Dedifferentiated amniotic fluid mesenchymal stem cell (primary cell): ENCODE measurements around the gene AKNA.

Experiments
- DNase-seq: peaks from one replicate; pipeline ENCODE4 v3.0.0-alpha.2; 2016; ENCODE audit errors: extremely low spot score

Gene AKNA

DNA sequence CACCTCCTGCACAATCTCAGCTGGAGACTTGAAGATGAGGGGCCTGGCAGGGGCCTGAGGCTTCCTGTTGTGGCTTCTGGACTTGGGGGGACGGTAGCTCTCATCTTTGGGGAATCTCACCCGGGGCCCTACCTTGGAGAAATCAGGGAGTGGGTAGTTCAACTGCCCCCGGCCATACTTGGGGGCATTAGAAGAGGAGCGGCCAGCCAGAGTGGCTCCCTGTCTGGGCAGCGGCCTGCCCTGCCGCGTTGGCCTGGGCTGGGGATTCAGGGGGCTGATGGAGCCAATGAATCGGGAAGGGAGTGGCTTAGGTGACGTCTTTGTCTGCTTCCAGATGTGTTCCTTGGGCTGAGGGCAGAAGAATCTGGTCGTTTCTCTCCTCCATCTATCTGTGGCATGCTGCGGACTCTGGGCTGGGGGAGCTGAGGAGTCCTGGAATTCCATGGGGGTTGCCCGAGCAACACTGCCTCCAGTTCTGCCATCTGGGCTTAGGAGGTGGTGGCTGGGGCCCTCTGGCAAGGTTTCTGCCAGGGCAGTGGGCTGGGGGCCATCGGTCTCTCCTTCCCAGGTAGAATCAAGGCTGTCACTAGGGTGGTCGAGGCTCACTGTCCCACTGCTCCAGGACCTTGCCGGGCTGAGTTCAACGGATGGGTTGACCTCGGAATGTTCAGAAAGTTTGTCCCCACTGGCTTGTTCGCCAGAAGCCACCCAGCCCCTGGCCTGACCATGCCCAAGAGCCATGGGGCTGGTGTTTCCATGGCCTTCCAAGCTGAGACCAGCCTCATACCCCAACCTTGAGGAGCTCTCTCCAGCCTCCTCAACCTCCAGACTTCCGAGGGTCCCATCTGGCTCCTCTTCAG is 11.0 kb downstream of the AKNA start:
- DNase-seq, result no peak

DNA sequence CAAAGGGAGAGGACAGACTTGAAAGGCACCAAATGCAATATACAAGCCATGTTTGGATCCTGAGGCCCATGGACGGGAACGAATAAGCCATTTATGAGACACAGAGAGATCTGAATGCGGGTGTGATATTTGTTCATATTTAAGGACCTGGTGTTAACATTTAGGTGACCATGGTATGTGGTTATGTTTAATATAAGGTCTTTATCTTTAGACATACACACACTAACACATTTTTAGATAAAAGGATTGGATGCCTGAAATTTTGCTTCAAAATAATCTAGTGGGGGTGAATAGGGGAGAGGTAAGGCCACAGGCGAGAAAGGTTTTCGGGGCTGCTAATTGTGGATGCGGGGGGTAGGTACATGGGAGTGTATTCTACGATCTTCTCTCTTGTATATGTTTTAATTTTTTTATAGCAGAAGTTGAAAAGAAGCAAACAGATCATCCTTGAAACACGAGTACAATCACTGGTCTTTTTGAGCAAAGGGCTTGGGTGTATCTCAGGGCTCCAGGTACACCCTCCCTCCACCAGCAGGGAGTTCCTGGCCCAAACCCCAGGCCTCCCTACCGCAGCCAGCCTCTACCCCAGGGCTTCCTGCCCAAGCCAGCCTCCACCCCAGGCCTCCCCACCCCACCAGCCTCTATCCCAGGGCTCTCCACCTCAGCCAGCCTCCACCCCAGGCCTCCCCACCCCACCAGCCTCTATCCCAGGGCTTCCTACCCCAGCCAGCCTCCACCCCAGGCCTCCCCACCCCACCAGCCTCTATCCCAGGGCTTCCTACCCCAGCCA is 12.2 kb downstream of the AKNA start:
- DNase-seq, result no peak

DNA sequence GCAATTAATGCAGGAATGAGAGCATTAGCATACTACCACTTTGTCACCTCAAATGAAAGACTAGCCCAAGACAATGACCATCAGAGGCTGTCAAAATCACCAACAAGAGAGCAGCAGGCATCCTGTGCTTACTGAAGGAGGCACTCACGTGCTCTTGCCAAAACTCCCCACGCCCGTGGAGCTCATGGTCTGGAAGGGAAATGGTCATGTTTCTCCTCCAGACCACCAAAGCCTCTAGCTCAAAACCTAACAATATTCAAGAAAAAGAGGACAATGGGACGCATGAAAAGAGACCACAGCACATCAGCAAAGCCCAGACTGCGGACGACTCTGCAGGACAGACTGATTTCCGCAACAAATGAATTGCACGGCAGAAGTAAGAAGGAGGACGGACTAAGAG is 12.8 kb downstream of the AKNA start:
- DNase-seq, result no peak

DNA sequence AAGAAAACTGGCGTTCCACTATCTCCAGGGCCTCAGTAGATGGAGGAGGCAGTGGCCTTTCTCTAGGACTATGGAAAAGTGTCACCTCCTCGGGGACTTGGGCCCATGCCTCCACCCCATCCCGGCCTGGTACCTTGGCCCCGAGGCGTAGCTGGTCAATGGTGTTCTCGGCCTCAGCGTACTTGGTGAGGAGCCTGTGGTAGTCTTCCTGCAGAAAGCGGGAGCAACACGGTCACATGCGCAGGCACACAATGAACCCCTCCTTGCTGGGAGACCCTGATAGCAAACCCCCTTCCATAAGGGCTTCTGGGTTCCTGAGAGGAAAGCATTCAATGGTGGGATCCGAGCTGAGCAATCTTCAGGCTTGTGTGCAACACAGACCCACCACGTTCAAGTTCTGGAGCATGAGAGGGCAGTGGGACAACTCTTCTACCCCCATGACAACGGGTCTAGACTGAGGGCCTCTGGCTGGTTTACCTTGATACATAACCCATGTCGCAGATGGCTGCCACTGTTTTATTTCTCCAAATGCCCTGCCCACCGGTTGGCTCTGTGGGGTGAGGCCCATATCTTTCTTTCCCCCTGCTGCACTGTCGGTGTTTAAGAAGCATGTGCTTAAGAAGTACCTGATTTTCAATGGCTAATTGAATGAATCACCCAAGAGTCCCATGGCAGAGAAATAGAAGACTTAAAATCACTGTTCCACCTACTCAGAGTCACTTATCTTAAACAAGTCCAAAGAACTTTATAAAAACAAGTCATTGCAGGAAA is 13.6 kb downstream of the AKNA start:
- DNase-seq, result no peak

DNA sequence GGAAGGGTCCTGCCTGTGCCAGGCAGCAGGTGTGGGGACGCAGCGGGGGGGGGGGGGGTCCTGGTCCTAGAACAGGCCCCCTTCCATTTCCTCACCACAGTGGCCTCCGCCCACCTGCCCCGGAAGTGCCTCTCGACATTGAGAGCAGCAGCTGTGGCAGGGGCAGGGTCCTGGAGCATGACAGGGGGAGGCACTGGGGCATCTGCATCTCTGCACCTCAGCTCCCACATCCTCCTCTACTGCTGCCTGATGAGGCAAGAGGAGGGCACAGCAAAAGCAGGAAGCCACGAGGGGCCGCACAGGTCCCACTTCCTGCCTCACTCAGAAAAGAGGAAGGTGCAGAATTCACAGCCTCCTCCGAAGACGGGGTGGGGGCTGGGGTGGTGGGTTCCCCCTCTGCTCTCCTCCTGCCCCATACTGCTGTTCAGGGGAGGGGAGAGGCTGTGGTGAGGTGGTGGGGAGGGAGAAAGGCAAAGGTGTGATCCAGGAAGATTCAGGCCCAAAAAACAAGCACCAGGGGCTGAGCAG is 14.8 kb downstream of the AKNA start:
- DNase-seq, result no peak

DNA sequence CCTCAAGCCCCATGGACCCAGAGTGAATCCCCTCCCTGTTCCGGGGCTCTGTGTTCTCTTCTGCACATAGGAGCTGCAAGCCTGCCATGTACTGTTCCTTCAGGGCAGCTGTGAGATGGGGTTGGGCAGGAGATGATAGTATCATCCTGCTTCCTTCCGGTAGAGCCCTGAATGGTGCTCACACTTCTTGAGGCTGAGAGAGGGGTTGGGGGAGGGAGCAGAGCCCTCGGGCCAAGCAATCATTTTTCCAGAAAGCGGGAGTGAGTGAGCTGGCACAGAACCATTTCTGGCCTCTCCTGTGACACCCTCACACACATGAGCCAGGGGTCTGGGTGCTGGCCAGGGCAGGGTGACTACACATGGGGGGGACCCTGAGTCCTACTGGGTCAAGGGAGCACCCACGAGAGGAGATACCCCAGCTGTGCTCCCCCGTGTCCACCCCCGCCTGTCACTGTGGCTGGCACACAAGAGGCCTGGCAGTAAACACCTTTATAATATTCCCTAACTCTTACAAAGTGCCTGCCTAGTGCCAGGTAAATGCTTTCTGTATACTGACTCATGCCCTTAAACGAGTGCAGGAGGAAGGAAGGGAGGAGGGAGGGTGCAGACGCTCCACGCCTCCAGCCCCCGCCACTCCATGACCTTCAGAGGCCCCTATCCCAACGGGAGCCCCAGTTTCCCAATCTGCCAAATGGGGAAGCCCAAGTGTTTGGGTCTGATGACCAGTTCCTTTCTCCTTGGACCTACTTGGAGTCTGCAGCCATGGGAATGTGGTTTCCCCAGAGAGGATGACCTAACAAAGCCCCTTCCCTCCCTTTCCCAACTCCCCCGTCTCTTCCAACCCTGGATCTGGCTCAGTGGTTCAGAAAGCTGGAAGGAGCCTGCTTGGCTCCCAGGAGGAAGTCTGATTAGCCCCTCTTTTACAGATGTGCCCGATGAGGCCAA is 15.5 kb downstream of the AKNA start:
- no peak for DNase-seq

DNA sequence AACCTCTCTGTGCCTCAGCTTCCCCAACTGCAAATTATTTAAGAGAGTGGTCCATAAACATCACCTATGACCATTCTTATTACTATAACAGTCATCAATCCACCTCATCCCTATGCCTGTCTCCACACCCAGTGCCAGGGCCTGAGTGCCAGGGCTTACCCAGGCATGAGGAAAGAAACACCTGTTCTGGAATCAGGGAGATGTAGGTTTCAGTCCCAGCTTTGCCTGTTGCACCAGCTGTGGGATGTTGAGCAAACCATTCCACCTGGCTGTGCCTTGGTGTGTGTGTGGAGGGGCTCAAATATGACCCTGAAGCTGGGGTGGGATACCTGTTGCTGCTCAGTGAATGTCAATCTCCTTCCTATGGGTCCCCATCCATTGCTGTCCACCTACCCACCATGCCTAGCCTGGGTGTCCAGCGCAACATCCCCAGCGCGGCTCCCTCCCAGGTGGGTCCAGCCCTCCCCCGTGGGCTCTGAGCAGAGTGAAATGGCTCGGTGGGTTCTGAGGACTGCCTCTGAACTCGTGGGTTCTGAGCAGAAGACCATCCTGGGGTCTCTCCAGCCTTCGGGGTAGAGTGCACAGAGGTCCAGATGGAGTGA is 16.3 kb downstream of the AKNA start:
- DNase-seq, result no peak

DNA sequence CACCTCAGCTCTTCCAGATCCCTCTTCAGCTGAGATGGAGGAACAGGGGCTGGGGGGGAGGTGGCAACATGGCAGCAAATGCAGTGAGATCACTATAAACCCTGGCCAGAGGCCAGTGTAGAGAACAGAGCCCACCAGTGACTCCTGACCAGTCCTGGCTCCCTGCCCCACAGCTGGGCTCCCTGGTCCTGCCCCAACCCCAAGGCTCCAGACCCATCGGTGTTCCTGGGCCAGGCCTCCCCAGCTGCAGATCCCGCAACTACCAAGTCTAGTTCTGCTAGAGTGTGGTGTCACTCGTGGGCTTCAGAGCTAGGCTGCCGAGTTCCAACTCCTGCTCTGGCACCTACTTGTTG is 16.8 kb downstream of the AKNA start:
- DNase-seq, result no peak

DNA sequence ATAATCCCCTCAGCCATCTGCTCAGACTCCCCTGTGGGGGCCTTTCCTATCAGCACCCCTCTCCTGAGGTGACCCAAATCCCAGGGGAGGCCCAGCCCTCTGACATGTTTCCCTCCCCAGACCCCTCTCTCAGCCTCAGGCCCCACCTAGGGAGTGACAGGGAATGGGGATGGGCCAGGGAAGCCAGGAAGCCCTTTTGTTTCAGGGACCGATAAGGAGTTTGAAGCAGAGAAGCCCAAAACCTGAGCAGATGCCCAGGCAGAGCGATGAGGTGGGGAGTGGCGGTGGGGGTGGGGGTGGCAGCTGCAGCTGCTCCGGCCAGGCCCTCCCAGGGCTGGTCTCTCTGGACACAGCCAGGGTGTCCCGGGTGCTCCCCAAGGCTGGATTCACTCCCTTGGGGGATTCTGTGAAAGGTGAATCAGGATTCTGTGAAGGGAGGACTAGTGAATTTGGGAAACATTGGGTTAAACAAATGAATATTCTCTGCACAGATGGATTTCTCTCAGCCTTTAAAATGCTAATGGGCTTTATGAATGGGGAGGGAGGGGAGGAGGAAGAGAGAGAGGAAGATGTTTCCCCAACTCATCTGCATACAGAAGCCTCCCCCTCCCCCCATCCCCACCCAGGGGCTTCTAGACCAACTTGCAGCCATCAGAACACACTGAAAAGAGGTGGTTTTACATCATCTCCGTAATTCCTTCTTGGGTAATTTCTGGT is 17.4 kb downstream of the AKNA start:
- no peak for DNase-seq

DNA sequence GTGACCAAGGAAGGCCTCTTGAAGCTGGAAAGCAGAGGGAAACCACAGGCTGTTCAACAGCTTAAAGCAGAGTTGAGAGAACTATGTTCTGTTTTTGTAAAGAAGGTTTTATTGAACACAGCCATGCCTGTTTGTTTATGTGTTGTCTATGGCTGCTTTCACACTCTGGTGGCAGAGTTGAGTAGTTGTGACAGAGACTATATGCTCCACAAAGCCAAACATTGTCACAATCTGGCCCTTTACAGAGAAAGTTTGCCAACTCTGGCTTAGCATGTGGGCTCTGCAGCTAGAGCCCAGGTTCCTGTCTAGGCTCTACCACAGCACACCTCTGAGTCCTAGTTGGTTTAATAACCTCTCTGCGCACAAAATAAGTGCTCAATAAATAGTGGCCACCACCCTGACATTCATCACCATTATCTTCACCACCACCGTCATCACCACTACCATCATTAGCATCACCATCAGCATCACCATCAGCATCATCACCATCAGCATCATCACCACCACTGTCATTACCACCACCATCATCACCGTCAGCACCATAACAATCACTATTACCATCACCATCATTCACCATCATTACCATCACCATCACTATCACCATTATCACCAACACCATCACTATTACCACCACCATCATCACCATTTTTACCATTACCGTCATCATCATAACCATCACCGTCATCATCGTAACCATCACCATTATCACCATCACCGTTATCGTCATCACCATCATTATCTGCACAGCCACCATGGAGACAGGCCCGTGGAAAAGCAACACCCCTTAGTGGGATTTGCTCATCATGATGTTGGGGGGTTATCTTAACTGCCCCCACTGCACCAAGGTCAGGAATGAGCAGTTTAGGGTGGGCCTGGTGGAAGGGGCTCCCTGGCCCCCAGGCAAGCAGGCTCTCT is 18.3 kb downstream of the AKNA start:
- DNase-seq, result no peak

DNA sequence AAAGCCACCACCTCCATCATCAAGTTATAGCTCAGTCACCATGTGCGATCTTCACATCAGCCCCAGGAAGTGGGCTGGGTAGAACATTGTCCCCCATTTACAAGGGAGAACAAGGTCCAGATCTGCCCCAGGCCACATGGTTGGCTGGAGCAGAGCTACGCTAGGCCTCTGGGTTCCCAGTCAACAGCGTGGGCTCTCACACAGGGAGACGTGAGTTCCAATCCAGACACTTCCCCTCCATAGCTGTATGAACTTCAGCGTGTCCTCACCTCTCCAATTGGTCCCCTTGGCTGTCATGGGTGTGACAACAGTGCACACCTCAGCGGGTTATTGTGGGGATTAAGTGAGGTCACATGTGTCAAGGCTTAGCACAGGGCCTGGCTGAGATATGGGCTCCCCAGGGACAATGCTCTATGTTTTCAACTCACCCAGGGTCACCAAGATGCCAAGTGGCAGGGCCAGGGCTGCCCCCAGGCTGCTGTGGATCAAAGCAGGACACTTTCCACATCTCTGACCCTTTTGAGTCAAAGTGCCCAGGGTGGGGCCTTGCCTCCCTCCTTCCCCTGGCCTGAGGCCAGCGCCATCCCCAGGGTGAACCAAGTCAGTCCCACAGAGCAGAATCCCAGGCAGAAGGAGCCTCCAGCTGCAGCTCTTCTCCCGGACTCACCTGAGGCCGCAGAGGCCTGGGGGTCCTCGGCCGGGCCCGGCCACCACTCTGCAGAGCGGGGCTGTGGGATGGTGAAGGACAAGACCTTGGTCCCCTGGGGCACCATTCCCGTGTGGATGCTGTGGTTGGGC is 19.8 kb downstream of the AKNA start:
- no peak for DNase-seq

DNA sequence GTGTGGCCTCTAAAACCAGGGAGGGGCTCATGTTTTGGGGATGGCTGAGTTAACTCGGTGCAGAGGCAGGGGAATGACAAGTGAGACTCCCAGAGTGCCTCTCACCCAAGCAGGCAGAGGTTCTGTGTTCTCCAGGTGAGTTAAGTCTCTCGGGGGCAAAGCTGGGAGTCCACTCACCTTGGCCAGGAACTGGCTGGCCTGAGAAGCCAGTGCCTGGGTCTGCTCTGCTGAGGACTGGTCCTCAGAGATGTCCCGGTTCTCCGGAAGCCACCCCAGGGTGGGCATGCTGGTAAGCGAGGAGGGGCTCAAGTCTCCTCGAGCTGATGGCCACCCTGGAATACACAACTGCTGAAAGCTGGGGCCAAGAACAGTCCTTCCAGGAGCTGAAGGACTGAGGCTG is 20.4 kb downstream of the AKNA start:
- DNase-seq, result no peak

DNA sequence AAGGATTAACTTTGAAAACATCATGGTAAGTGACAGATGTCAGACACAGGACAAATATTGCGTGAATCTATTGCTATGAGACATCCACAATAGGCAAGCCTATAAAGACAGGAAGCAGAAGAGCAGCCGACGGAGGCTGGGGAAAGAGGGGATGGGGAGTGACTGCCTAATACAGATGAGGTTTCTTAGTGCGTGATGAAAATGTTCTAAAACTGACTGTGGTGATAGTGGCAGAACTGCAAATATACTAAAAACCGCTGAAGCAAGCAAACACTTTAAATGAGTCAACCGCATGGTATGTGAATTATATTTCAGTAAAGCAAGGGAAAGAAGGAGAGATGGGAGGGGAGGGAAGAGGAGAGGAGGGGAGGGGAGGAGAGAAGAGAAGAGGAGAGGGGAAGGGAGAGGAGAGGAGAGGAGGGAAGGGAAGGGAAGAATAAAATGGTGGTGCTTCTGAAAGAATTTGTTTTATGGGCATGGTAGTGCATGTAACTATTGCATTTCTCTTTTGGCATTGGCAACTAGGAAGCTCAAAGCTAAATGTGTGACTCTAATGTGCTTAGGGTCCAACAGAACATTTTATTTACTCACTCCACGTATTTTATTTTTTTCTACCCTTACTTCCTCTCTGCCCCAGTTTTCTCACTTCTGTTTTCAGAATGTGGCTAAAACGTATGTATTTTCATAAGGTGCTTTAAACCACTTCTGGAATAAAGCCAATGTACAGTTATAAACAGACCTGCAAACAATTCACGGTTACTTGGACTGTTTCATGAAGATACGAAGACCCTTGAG is 21.3 kb downstream of the AKNA start:
- peak; percentile 79 for DNase-seq

DNA sequence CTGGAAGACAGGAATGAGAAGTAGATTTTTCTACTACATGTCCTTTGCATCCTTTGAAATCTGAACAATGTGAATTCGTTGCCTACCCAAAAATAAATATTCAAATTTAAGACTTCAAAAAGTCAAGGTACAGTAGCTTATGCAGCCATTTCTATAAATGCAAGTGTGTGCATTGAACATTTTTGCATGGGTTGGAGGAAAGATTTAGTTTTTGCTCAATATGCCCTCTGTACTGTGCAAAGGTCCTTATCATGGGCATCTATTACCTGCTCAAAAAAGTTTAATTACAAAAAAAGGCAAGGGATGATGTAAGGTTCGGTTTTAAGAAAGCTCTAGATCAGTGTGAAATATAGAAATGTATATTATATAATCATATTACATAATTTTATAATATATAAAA is 22.6 kb downstream of the AKNA start:
- no peak for DNase-seq

DNA sequence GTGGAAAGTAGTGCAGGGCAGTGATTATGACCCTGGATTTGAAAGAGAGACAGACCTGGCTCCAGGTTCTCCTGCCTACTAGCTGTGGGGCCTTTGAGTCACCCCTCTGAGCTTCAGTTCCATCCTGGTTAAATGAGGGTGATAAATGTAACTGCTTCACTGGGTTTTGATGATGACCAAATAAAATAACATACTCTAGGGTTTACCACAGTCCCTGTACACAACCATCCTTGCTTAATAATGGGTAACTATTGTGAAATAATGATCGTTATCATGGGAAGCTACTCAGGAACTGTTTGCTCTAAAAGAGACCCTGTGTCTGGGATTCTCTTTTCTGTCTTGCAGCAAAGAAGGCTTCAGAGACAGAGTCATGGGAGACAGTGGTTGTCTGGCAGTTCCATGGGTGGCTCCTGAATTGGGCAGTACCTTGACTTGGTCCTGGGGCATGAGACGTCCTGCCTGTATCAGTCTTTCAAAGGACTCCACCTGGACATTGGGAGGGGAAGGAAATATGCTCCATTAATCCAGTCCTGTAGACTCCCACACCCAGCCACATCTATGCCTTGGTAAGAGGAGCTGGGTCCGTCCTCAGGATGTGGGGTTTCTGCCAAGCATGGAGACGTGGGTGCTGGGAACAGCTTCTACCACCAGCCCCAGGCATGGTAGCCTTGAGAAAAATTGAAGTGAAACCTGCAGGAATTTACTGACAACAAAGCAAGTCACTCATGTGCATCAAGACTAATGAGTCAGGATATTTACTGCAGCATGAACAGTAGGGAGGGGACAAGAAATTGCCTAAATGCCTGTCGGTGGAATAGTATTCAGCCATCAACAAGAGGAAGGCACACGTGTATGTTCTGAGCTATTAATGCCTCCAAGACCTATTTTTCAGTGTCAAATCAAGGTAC is 23.4 kb downstream of the AKNA start:
- peak; percentile 22 for DNase-seq

DNA sequence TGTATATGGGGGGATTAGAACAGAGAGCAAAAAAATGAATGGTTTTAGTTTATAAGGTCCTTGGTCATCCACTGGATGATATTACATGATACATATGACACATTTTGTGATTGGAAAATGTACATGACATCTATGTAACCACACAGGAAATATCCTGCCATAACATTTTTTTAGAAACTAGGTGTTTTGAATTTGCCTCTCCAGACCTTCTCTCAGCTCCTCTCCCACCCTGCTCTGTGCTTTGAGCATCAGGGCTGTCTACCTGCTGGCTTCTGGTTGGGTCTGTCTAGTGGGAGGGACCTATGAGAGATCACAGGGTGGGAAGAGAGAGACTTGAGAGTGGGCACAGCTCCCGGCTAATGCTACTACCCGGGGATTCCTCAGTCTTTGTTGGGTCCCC is 24.4 kb downstream of the AKNA start:
- no peak for DNase-seq
